ENCODE measurements around the gene ZDHHC9.

ZDHHC9 gene

GRCh38 chrX:129785160-129785947 is 58.3 kb downstream of the ZDHHC9 start:
- DNase-seq (ENCODE audit: low read depth) = no peak

GRCh38 chrX:129784371-129784770 is 59.3 kb downstream of the ZDHHC9 start:
- DNase-seq (ENCODE audit: low read depth) = no peak

GRCh38 chrX:129783291-129783713 is 60.4 kb downstream of the ZDHHC9 start:
- no peak for DNase-seq (ENCODE audit: low read depth)

- no peak for DNase-seq (ENCODE audit: low read depth)
These were observed 61.0 kb downstream of the ZDHHC9 start for GRCh38 chrX:129782706-129783105.

GRCh38 chrX:129781680-129782495 is 61.8 kb downstream of the ZDHHC9 start:
- DNase-seq (ENCODE audit: low read depth) = no peak

GRCh38 chrX:129781134-129781672 is 62.5 kb downstream of the ZDHHC9 start:
- peak; percentile 60 for DNase-seq (ENCODE audit: low read depth)

- DNase-seq (ENCODE audit: low read depth) = no peak
These were observed 63.1 kb downstream of the ZDHHC9 start for GRCh38 chrX:129780441-129781105.

GRCh38 chrX:129779747-129780146 is 63.9 kb downstream of the ZDHHC9 start, which contains the start of gene SASH3:
Gene SASH3 (plus strand): TSS chrX:129779949. CDS start chrX:129780098, 149 bp downstream.
- DNase-seq (ENCODE audit: low read depth) = peak; percentile 38

GRCh38 chrX:129779086-129779672 is 64.5 kb downstream of the ZDHHC9 start:
- DNase-seq (ENCODE audit: low read depth) = no peak

GRCh38 chrX:129777218-129778030 is 66.3 kb downstream of the ZDHHC9 start:
- DNase-seq (ENCODE audit: low read depth) = peak; percentile 69

GRCh38 chrX:129773649-129774458 is 69.8 kb downstream of the ZDHHC9 start:
- DNase-seq (ENCODE audit: low read depth) = no peak

GRCh38 chrX:129772796-129773431 is 70.8 kb downstream of the ZDHHC9 start:
- no peak for DNase-seq (ENCODE audit: low read depth)

- no peak for DNase-seq (ENCODE audit: low read depth)
These were observed 72.3 kb downstream of the ZDHHC9 start for GRCh38 chrX:129771266-129771995.

- peak; percentile 51 for DNase-seq (ENCODE audit: low read depth)
These were observed 74.1 kb downstream of the ZDHHC9 start for GRCh38 chrX:129769467-129770154.

GRCh38 chrX:129768586-129769466 is 74.9 kb downstream of the ZDHHC9 start:
- DNase-seq (ENCODE audit: low read depth) = no peak

- no peak for DNase-seq (ENCODE audit: low read depth)
These were observed 75.5 kb downstream of the ZDHHC9 start for GRCh38 chrX:129768186-129768585.

GRCh38 chrX:129763666-129764065 is 80.0 kb downstream of the ZDHHC9 start:
- DNase-seq (ENCODE audit: low read depth) = no peak

Data from activated T-helper 9 cell treated with anti-CD3 and anti-CD28 coated beads, Interleukin-2, amount 50 U/mL, for 16 hours (primary cell).